Dedifferentiated amniotic fluid mesenchymal stem cell (primary cell): Measurements from ENCODE around the gene SOCS2.

ENCODE experiments used
- DNase-seq: peaks from one replicate; pipeline ENCODE4 v3.0.0-alpha.2; 2016; ENCODE audit errors: extremely low spot score

The SOCS2 gene

DNA sequence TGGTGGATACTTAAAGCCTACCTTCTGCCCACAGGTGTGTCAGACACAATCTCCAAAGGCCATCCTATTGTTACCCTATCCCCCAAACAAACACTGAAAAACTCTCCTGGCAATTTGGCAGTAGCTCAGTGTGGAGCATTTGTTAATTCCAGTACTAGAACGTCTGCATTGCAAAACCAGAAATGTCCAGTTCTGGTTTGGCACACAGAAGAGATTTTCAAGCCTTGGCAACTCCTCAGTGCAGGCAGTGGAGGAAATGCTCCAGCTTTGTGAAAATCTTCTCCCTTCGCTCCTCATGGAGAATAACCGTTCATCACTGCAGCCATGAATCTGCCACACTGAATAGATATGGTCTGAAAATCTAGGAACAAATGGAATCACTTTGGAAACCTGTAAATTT is 5.3 kb upstream of the SOCS2 start:
- DNase-seq: no peak

DNA sequence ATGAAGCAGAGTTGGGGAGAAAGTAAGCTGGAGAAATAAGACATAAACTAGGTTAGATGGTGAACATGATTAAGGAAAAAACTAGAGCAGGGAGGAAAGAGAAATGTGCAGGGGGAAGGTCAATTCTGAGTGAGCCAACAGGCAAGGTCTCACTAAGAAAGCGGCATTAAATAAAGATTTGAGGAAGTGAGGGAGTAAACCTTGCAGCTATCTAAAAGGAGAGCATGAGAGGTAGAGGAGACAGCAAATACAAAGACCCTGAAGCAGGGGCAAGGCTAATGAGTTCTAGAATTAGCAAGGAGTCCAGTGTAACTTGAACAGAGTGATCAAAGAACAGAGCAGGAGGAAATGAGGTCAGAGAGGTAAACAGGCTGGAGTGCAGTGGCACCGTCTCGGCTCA is 4.4 kb upstream of the SOCS2 start:
- no peak for DNase-seq

DNA sequence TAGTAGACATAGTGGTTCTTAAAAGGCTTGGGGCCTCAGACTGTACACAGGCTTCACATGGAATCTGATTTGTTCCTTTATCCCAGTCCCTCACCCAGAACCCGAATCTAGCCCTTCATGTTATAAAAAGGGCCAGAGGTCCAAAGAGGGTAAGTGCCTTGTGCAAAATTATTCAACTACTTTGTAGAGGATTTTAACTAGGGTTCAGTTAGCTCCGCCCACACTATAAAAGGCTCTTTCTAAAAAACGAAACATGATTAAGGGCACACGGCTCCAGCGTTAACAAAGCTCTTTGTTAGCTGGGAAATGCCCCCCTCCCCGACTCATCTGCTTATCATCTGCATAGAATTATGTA is 3.2 kb upstream of the SOCS2 start:
- no peak for DNase-seq

DNA sequence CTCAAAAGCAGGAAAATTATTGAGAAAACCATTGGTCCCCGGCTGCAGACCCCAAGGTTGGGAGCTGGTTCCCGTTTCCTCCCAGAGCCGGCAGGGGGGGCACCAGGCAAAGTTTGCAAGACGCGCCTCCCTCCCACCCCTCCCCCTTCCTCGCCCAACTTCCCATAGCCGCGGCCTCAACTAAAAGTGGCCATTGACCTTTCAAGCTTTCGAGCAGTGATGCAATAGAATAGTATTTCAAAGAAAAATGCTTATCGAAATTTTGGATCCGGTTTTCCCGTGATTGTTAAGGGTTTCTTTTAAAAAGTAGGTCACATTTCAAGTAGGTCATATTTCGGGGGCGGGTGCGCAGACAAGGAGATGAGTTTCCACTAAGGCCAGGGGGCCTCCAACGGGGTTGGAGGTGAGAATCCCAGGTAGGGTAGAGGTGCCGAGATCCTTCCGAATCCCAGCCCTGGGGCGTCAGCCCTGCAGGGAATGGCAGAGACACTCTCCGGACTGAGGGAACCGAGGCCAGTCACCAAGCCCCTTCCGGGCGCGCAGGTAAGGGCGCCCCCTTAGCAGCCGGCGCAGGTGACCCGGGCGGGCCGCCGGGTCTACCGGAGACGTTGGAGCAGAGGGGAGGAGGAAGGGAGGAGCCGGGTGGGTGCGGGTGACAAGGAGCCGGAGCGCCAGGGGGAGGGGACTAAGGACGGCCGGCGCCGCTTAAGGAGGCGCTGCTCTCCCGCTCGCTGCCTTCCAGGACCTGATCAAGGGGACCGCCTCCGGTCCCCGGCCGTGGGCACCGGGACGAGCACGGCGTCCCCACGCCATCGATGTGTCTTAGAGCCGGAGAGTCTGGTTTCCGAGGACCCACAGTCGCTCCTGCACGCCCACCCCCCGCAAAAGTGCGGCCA is 2.6 kb upstream of the SOCS2 start:
- DNase-seq: peak; percentile 81

DNA sequence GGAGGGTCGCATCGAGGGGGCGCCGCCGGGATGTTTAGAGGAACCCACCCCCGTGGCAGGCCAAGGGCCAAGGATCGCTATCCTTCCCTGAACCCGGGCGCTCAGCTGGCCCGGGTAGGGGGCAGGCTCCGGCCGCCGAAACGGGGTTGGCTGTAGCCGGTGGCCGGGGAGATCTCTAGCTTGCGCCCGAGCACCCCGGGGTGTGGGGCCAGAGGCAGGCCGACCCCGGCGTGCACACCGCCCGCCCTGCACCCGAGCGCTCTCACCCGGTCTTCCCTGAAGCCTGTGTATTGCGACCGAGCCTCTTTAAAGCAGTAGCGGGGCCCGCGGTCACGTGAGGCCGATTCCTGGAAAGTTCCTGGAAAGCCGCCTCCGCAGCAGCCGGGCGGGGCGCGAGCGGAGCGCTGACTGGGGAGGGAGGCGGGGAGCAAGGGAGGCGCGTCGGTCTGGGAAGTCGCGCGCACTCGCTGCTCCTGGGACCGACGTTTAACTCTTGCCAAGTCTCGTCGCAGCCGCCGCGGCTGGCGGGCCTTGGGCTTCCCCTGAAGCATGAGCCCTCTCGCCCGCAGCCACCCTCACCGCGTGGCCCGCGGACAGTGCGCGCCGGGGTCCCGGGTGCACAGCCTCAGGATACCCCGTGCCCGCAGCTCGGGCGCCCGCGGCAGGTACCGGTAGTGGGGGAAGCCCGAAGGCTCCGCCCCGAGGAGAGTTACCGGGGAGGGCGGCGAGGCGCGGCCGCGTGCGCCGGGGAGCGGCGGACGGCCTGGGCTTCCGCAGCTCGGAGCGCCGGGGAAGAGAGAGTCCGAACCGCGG is 1.7 kb upstream of the SOCS2 start:
- peak; percentile 78 for DNase-seq

DNA sequence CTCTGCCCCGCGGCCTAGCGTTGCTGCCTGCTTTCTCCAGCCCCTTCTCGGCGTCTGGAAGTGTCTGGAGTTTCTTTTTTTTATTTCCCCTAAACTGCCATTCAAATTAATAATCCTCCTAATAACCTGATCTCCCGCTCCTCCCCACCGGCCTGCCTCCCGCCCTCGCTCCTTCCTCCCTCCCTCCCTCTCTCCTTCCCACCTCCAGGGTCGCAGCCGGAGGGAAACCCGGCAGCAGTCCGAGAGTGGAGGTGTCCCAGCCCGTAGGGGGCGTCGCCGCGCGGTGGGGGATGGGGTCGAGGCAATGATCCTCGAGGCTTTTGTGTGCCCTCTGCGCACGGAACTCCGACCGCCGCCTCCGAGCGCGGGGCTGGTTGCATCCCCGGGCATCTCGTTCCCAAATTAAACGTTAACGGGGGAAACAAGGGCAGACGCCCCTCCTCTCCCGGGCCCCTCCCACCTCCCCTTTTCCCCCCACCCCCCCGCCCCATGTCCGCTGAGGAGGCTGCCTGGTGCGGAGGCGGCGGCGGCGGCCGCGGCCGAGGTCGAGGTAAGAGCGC is 1.0 kb upstream of the SOCS2 start:
- DNase-seq: no peak

DNA sequence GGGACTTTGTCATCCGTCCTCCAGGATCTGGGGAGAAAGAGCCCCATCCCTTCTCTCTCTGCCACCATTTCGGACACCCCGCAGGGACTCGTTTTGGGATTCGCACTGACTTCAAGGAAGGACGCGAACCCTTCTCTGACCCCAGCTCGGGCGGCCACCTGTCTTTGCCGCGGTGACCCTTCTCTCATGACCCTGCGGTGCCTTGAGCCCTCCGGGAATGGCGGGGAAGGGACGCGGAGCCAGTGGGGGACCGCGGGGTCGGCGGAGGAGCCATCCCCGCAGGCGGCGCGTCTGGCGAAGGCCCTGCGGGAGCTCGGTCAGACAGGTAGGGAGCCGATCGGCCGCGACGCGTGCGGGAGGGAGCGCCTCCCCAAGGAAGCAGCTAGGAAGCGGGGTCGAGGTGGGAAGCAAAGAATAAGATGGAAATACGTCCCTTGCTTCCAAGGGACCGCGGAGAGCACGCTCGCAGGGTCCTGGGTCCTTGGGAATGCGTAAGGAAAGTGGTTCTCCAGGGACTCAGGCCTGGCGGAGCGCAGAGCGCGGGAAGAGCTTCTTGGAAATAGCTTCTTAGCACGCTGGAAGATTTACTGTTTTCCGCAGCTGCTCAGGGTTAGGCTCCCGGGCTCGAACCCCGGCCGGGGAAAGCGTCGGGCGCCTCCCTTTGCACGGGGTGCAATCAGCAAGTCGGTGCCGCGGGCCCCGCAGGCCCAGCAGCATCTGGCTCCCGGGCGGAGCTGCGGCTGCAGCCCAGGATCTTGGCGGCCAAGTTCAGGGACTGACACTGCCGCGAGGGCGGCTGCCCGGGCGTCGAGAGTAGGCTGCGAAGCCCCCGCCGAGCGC is 457 bp downstream of the SOCS2 start:
- DNase-seq: no peak

DNA sequence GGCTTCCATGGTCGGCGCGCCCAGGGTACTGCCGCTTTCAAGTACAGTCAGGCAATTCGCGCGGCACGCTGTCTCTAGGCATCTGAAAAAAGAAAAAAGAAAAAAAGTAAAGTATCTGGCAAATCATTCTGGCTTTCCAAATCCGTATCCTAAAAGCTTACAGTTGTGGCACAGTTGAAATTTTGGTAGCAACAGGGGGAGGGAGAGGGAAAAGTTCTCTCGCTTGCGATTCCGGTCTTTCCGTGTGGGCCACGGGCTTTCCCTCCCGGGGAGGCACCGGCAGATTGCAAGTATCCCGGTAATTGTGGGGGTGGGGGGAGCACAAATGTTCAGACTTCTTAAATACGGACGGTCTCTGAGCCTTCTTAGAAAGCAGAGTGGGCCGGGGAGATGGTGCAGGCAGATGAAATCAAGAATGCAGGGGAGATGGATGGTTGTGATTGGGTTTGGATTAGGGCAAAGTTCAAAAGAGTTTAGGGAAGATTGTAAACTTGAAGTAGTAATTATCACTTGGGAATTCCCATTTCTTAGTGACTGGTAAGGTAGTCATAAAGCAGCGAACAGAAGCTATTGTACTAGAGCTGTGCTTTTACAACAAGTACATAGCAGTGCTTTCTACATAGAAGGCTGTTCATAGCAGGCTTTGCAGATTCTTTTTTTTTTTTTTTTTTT is 1.2 kb downstream of the SOCS2 start:
- no peak for DNase-seq

DNA sequence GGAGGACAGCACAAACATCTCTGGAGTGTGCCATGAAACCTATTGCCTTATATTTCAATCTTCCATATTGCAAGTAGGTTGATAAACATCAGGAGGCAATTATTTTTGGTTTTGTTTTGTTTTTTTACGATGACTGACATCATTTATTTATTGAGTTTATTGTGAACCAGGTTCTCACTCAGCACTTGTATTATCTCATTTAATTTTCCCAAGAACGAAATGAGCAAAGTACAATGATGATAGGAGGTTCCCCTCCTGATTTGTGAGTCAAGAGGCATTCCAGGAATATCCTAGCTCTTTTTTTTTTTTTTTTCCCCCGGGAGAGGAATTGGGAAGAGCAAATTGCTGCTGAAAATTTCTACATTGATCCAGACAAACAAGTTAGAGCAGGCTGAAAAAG is 4.7 kb downstream of the SOCS2 start:
- no peak for DNase-seq

DNA sequence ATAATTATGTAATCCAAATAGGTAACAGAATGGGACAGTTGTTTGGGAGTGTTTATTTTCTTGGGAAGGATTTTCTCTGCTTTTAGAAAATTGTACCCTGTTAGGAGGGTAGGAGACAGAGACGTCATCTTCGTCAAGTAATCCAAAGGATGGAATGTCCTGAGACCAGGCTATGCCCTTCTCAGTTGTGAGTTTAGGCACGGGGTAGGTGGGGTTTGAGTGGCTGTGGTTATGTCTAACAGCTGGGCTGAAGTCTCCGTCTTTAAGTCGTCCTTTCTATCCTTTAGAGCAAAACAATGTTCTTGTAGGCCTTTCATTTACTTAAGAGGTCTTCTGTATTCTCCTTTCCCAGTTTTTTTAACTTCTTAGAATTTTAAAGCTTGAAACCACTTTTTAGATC is 5.7 kb downstream of the SOCS2 start:
- DNase-seq: no peak

DNA sequence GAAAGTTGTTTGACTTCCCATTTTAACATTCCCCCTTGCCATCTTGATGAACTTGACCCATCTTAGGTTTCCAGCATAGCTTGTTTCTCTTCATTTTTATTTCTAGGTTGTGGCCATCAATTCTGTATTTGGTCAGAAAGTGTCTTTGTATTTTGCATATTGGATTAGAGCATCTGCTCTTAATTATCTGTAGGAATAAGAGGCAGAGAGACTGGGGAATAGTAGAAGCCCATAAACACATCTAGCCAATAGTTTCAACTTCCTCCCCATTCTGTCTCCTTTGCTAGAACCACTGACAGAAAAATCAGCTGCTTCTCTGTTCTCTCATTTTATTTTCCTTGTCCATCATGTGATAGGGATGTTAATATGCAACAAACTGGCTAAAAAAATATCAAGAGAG is 8.2 kb downstream of the SOCS2 start:
- no peak for DNase-seq

DNA sequence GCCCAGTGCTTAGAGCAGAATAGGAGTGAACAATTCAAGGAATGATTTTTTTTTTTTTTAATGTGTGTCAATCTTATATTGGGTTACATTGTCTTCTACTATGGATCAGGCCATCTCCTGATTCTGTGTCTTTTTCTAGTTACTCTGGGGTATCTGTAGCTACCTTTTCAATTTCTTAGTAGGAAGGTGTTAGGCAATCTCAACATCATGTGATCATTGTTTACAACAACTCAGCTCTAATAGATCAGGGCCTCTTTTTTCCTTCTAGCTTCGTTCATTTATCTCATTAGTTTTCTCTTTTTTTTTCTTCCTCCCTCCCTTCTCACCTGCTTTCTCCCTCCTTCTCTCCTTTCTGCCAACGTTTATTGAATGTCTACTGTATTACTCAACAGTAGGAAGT is 8.9 kb downstream of the SOCS2 start:
- no peak for DNase-seq

DNA sequence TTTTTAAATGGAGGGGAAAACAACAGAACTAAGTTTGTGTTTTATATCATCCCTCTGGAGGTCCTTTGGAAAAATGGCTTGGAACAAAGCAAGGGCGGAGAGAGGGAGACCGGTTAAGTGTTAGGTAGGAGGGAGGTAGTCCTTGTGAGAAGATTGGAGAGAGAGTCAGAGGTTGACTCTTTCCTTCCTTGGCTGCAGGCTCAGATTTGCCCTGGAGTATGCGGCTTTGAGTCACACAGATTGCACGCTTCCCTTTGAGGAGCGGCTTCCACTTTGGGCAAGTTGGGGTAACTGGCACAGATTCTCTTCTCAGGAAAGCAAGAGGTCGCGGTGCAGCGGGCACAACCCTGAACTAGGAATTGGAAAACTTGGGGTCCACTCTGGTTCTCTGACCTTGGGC is 9.9 kb downstream of the SOCS2 start:
- no peak for DNase-seq

DNA sequence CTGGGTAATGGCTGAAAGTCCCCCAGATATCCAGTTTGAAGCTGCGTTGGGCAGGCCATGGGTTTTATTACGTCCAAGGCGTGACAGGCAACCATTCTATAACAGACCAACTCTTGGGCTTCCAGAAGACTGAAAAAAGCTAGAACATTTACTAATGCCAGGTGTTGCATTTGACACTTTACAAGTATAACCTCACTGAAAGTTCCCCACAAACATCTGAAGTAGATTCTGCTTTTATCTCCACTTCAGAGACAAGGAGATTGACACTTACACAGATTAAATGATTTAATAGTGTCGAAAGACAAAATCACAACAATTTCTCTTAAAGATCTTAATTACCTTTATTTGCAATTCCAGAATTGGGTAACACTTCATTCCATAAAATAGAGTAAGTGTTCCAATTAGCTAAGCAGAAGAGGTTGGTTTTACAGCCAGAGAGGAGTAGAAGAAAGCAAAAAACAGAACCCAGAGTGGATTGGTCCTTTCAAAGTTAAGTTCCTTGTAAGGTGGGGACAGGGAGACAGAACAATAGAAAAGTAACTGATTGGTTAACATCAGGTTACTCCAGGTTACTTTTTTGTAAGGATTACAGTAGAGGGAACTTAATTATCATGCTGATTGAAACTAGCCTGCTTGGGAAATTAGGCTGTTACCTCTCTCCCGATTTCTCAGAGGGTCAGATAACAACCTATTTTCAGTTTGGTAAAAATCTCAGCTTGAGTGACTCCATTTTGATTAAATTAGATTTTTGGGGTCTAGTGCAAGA is 11.3 kb downstream of the SOCS2 start:
- no peak for DNase-seq

DNA sequence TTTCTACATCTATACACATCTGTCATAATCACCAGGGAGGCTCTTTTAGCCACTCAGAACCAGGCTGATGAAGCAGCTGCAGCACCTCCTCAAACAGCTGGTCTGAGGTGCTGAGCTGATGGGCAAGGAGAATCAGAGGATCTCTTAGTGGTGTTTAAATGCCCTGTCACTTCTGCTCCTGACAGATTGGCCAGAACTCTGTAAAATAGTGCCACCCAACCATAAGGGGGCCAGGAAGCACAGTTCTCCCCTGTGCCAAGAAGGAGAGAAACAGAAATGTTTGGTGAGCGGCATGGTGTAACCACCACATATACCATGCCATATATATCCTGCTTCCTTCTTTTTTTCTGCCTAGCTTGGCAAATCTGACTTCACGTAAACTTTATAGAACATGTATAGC is 12.8 kb downstream of the SOCS2 start:
- DNase-seq: no peak

DNA sequence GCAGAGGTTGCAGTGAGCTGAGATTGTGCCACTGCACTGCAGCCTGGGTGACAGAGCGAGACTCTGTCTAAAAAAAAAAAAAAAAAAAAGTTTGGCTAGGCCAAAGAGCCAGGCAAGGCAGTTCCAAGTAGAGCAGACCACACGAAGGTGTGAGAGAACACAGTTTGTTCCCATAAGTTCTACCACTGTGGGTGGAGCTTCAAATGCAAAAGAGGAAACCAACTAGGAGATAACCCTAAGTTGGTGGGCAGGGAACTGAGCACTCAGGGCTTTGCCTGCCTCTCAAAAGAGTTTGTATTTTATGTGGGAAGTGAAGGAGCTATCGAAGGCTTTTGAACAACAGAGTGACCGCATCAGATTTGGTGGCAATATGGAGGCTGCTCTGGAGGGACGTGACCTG is 15.1 kb downstream of the SOCS2 start:
- DNase-seq: no peak

DNA sequence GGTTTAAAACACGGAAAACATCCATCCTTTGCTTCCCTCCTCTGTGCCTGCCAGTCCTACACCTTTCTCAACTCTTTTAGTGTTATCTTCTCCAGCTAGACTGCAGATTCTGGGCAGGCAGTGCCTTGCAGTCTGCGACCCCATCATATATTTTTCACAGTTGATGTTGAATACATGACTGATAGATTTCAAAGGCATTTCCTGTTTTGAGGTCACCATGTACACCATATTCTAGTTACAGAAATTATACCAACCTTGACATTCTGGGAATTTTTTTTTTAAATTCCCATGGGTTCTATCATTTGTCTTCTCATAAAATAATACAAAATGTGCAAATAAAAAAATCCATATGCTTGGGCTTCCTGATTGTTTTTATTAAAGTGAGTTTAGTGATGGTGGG is 16.6 kb downstream of the SOCS2 start:
- no peak for DNase-seq

DNA sequence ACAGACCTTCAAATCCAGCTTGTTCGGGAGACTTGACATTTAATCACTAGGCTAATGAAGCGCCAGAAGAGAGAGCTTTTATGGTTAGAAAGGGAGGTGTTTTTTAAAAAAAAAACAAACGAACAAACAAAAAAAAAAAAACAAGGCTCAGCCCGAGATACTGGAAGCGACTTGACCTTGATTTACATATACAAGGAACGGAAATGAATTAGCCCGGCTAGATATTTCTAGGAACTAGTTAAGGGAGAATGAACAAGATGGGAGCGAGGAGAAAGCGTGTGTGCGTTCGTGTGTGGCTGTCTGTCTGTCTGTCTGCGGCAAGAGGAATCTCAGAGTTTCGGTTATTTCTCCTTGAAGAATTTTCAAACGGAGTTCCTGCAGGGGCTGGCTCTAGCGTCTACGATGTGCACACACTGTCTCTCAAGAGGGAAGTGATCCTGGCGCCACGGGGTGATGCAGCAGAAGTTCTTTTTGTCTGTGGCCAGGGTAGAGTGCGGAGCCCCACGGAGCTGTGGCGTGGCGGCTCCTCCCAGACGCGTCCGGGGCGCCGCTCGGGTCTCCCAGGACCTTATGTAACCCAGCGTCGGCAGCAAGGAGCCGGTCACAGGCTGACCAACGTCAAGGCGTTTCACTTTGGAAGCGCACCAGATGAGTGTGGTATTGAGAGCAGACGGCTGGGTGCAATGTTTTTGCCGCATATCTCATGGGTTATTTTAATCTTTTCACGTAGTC is 18.8 kb downstream of the SOCS2 start:
- DNase-seq: peak; percentile 79

DNA sequence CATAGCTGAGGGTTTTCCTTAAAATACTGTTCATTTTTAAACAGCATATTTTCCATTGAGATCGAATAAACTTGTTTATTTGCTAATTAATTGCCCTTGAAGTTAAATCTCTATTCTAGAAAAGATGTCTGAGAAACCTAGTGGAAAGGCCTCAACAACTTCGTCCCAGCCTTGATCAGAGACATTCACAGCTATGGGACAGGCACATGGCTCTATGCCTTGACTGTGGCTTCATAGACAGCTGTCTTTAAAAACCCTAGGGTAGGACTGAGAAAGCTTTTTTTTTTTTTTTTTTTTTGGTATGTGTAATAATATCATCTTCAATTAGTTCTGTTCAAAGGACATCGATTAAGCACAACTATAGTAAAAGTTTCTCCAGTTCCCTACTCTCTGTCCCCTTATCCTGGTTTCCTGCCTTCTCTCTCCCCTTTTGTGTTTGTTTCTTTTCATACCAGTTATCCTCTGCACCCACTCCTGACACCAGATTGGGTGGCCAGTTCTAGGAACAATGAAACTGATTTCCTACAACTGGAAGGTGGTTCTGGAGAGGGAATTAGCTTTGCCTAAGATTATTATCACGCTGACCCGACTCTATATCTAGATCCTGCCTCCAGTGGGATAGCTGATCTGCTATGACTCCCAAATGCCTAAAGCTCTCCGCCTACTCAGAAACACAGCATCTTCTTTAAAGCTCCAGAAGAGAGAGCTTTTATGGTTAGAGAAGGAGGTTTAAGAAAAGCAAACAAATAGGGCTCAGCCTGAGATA is 20.3 kb downstream of the SOCS2 start:
- DNase-seq: no peak
